ENCODE measurements around the gene RPS6KA1.

RPS6KA1 gene

DNA sequence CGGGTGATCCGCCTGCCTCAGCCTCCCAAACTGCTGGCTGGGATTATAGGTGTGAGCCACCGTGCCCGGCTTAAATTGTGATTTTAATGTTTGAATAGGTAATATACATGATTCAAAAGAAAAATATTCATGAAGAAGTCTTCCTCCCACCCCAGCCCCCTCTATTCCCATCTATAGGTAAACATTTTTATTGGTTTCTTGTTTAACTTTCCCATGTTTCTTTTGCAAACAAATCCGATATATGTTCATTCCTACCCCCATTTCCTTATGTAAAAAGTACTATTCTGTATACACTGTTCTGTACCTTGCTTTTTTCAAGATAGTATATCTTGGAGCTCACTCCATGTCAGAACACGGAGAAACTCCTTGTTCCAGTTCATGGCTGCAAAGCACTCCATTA lies 23.2 kb downstream of the RPS6KA1 start:
- H3K4me3 ChIP-seq (ENCODE audit: insufficient read depth, low read depth, low read length): no peak overlapping the region
- no peaks in the 10 kb centered on the region for H3K36me3 ChIP-seq (ENCODE audit: control insufficient read depth, insufficient read depth, low read length)
- no peaks in the 10 kb centered on the region for H3K9me3 ChIP-seq (ENCODE audit: control insufficient read depth, low read length)
- H3K27me3 ChIP-seq (ENCODE audit: control insufficient read depth, insufficient read depth, low read length, poor library complexity, severe bottlenecking): no peaks in the 10 kb centered on the region
- H3K4me1 ChIP-seq (ENCODE audit: control insufficient read depth, insufficient read depth, low read length): no peaks in the 10 kb centered on the region
- WGBS, 2 experiments: 89 to 96% methylated on average over 5 to 6 of the region's 6 CpGs
- H3K27ac ChIP-seq (ENCODE audit: insufficient read depth, low read depth, low read length, poor library complexity, severe bottlenecking): no peak overlapping the region

DNA sequence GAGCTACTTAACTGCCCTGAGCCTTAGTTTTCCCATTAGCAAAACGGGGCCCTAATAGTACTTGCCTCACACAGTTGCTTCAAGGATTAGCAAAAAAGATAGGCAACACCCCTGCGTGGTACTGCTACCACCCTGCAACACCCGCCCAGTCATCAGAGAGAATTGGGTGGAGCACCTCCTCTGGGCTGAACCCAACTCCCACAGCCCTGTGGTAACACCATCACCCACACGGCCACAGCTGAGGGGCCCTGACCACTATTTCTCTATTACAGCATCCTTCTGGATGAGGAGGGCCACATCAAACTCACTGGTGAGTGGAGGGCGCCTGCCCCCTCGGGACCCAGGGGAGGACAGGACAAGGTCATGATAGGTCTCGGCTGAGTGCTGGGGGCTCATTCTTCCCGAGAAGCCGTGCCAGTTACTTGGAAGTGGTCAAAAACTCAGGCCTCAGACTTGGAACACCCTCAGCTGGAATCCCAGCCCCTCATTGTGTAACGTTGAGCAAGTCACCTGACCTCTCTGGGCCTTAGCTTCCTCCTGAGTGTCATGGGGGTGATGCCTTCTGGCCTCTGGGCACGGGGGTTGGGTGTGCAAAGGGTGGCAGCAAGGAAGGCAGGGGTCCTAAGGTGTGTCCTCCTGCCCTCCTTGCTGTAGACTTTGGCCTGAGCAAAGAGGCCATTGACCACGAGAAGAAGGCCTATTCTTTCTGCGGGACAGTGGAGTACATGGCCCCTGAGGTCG lies 24.6 kb downstream of the RPS6KA1 start:
- Histone ChIP-seq H3K27ac (ENCODE audit: insufficient read depth, low read depth, low read length, poor library complexity, severe bottlenecking) (no peak overlapping the region), H3K4me1 (ENCODE audit: control insufficient read depth, insufficient read depth, low read length) (no peaks in the 10 kb centered on the region), H3K27me3 (ENCODE audit: control insufficient read depth, insufficient read depth, low read length, poor library complexity, severe bottlenecking) (no peaks in the 10 kb centered on the region), H3K36me3 (ENCODE audit: control insufficient read depth, insufficient read depth, low read length) (no peaks in the 10 kb centered on the region), H3K4me3 (ENCODE audit: insufficient read depth, low read depth, low read length) (no peak overlapping the region), H3K9me3 (ENCODE audit: control insufficient read depth, low read length) (no peaks in the 10 kb centered on the region)
- 90% methylated on average over 14 of the region's 14 CpGs for WGBS, 2 experiments

DNA sequence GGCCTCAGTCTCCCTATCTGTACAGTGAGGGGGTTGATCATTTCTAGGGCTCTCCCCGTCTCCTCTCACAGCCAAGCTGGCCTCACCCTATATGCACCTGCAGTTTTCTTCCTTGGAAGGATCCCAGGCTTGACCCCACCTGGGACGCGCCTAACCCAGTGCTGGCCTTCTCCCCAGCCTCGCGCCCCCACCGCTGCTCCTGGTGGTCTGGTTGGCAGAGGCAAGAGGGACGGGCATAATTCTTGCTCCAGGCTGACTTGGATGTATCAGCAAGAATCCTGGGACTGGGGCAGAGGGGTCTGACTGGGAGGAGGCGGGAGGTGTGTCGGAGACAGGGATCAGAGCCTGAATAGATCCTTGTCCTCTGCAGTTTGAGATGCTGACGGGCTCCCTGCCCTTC lies 25.2 kb downstream of the RPS6KA1 start:
- no peaks in the 10 kb centered on the region for H3K27me3 ChIP-seq (ENCODE audit: control insufficient read depth, insufficient read depth, low read length, poor library complexity, severe bottlenecking)
- H3K4me1 ChIP-seq (ENCODE audit: control insufficient read depth, insufficient read depth, low read length): no peaks in the 10 kb centered on the region
- WGBS, 2 experiments: 93% methylated on average over 10 of the region's 10 CpGs
- H3K4me3 ChIP-seq (ENCODE audit: insufficient read depth, low read depth, low read length): no peak overlapping the region
- no peak overlapping the region for H3K27ac ChIP-seq (ENCODE audit: insufficient read depth, low read depth, low read length, poor library complexity, severe bottlenecking)
- no peaks in the 10 kb centered on the region for H3K36me3 ChIP-seq (ENCODE audit: control insufficient read depth, insufficient read depth, low read length)
- H3K9me3 ChIP-seq (ENCODE audit: control insufficient read depth, low read length): no peaks in the 10 kb centered on the region

DNA sequence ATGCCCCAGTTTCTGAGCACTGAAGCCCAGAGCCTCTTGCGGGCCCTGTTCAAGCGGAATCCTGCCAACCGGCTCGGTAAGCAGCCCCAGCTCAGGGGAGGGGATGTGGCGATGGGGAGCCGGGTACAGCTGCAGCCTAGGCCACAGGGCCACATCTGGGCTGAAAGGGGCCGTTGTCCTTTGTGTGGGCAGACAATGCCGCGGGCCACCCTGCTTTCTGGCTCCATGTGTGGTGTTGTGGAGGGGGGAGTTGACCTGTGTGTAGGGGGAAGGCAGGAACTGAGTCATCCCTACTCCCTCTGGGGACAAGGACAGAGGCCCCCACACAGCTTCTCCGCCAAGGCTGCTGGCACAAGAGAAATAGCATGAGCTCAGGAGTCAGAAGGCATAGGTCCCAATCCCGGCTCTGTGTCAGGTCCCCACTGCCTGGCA lies 26.0 kb downstream of the RPS6KA1 start:
- 81 to 85% methylated on average over 11 of the region's 11 CpGs for WGBS, 2 experiments
- H3K27ac ChIP-seq (ENCODE audit: insufficient read depth, low read depth, low read length, poor library complexity, severe bottlenecking): no peak overlapping the region
- no peaks in the 10 kb centered on the region for H3K27me3 ChIP-seq (ENCODE audit: control insufficient read depth, insufficient read depth, low read length, poor library complexity, severe bottlenecking)
- H3K36me3 ChIP-seq (ENCODE audit: control insufficient read depth, insufficient read depth, low read length): peaks cover under 1% of the 10 kb centered on the region
- H3K4me1 ChIP-seq (ENCODE audit: control insufficient read depth, insufficient read depth, low read length): no peaks in the 10 kb centered on the region
- H3K4me3 ChIP-seq (ENCODE audit: insufficient read depth, low read depth, low read length): no peak overlapping the region
- no peaks in the 10 kb centered on the region for H3K9me3 ChIP-seq (ENCODE audit: control insufficient read depth, low read length)

DNA sequence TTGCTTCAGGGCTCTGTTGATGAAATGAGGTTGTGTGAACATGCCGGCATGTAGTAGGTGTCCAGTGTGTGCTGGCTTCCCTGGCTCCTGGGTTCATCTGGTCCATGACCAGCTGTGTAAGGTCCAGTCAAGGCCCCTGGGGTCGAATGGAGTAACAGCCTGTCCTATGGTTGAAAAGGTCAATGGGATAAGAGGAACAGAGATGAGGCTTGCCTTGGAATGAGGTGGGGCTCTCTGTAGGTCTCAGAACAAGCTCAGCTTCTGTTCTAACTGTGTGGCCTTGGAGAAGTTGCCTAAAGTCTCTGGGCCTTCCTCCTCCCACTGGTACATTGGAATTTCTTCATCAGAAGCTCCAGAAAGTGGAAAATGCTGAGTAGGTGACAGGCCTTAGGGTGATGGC lies 26.6 kb downstream of the RPS6KA1 start:
- Histone ChIP-seq H3K9me3 (ENCODE audit: control insufficient read depth, low read length) (no peaks in the 10 kb centered on the region), H3K27me3 (ENCODE audit: control insufficient read depth, insufficient read depth, low read length, poor library complexity, severe bottlenecking) (no peaks in the 10 kb centered on the region), H3K36me3 (ENCODE audit: control insufficient read depth, insufficient read depth, low read length) (peaks cover 6% of the 10 kb centered on the region), H3K4me1 (ENCODE audit: control insufficient read depth, insufficient read depth, low read length) (no peaks in the 10 kb centered on the region), H3K27ac (ENCODE audit: insufficient read depth, low read depth, low read length, poor library complexity, severe bottlenecking) (no peak overlapping the region), H3K4me3 (ENCODE audit: insufficient read depth, low read depth, low read length) (no peak overlapping the region)
- 90 to 92% methylated on average over 2 of the region's 2 CpGs for WGBS, 2 experiments

DNA sequence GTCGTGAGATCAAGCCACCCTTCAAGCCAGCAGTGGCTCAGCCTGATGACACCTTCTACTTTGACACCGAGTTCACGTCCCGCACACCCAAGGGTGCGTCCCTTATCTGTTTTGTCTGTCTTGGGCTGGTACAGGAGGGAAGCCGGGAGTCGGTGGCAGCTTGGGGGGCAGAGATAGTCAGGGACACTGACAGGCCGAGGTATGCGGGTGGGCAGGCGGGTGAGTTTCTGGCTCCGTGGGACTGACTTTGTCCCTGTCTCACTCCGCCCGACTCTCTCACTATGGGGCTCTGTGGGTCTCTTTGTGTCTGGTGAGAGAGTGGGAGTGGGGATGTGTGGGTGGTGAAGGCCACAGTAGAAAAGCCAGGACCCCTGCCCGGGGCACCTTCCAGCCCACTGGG lies 27.4 kb downstream of the RPS6KA1 start:
- Histone ChIP-seq H3K4me3 (ENCODE audit: insufficient read depth, low read depth, low read length) (no peak overlapping the region), H3K27ac (ENCODE audit: insufficient read depth, low read depth, low read length, poor library complexity, severe bottlenecking) (no peak overlapping the region), H3K27me3 (ENCODE audit: control insufficient read depth, insufficient read depth, low read length, poor library complexity, severe bottlenecking) (no peaks in the 10 kb centered on the region), H3K4me1 (ENCODE audit: control insufficient read depth, insufficient read depth, low read length) (no peaks in the 10 kb centered on the region), H3K9me3 (ENCODE audit: control insufficient read depth, low read length) (no peaks in the 10 kb centered on the region), H3K36me3 (ENCODE audit: control insufficient read depth, insufficient read depth, low read length) (peaks cover 6% of the 10 kb centered on the region)
- WGBS, 2 experiments: 93 to 96% methylated on average over 14 of the region's 14 CpGs

DNA sequence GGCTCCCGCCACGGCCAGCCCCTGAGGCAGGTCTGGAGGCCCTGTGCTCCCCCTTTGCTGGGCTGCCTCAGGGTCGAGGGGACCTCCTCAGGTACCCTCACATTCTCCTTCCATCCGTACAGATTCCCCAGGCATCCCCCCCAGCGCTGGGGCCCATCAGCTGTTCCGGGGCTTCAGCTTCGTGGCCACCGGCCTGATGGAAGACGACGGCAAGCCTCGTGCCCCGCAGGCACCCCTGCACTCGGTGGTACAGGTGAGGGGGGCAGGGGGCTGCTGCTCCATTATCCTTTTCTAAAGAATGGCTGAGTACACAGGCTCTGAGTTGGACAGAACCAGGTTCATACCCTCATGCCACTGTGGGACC lies 29.1 kb downstream of the RPS6KA1 start:
- no peaks in the 10 kb centered on the region for H3K27me3 ChIP-seq (ENCODE audit: control insufficient read depth, insufficient read depth, low read length, poor library complexity, severe bottlenecking)
- no peaks in the 10 kb centered on the region for H3K9me3 ChIP-seq (ENCODE audit: control insufficient read depth, low read length)
- no peak overlapping the region for H3K27ac ChIP-seq (ENCODE audit: insufficient read depth, low read depth, low read length, poor library complexity, severe bottlenecking)
- 95 to 97% methylated on average over 13 of the region's 13 CpGs for WGBS, 2 experiments
- no peak overlapping the region for H3K4me3 ChIP-seq (ENCODE audit: insufficient read depth, low read depth, low read length)
- H3K4me1 ChIP-seq (ENCODE audit: control insufficient read depth, insufficient read depth, low read length): no peaks in the 10 kb centered on the region
- peaks cover 6% of the 10 kb centered on the region for H3K36me3 ChIP-seq (ENCODE audit: control insufficient read depth, insufficient read depth, low read length)

DNA sequence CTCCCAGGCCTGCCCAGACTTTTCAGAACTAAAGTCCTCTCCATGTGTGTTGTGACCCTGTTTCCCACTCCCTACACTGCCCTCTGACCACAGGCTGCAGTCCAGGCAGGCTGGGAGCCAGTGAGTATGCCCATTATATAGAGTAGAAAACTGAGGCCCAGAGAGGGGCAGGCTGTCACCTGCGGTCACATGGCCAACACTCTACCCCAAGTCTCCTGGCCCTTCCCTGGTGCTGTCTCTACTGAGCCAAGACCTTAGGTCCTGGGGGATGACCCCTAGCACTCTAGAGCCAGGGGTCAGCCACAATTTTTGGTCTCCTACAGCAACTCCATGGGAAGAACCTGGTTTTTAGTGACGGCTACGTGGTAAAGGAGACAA lies 30.8 kb downstream of the RPS6KA1 start:
- Histone ChIP-seq H3K4me3 (ENCODE audit: insufficient read depth, low read depth, low read length) (no peak overlapping the region), H3K36me3 (ENCODE audit: control insufficient read depth, insufficient read depth, low read length) (peaks cover 6% of the 10 kb centered on the region), H3K27me3 (ENCODE audit: control insufficient read depth, insufficient read depth, low read length, poor library complexity, severe bottlenecking) (no peaks in the 10 kb centered on the region), H3K4me1 (ENCODE audit: control insufficient read depth, insufficient read depth, low read length) (no peaks in the 10 kb centered on the region), H3K9me3 (ENCODE audit: control insufficient read depth, low read length) (no peaks in the 10 kb centered on the region), H3K27ac (ENCODE audit: insufficient read depth, low read depth, low read length, poor library complexity, severe bottlenecking) (no peak overlapping the region)
- 93 to 97% methylated on average over 3 of the region's 3 CpGs for WGBS, 2 experiments

DNA sequence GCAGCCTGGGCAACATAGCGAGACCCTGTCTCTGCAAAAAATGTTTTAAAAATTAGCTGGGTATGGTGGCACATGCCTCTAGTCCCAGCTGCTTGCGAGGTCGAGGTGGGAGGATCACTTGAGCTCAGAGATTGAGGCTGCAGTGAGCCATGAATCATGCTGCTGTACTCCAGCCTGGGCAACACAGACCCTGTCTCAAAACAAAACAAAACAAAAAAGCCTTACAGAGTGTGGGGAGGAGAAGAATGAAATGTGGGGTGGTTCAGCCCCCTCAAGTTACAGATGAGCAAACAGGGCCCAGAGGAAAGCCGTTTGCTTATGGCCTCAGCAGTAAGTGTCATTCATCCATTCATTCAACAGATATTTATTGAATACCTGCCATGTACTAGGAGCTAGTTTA lies 40.7 kb downstream of the RPS6KA1 start:
- Histone ChIP-seq H3K27me3 (ENCODE audit: control insufficient read depth, insufficient read depth, low read length, poor library complexity, severe bottlenecking) (no peaks in the 10 kb centered on the region), H3K4me3 (ENCODE audit: insufficient read depth, low read depth, low read length) (no peak overlapping the region), H3K27ac (ENCODE audit: insufficient read depth, low read depth, low read length, poor library complexity, severe bottlenecking) (no peak overlapping the region), H3K4me1 (ENCODE audit: control insufficient read depth, insufficient read depth, low read length) (no peaks in the 10 kb centered on the region), H3K36me3 (ENCODE audit: control insufficient read depth, insufficient read depth, low read length) (peaks cover 4% of the 10 kb centered on the region), H3K9me3 (ENCODE audit: control insufficient read depth, low read length) (no peaks in the 10 kb centered on the region)
- 88 to 91% methylated on average over 4 of the region's 4 CpGs for WGBS, 2 experiments

DNA sequence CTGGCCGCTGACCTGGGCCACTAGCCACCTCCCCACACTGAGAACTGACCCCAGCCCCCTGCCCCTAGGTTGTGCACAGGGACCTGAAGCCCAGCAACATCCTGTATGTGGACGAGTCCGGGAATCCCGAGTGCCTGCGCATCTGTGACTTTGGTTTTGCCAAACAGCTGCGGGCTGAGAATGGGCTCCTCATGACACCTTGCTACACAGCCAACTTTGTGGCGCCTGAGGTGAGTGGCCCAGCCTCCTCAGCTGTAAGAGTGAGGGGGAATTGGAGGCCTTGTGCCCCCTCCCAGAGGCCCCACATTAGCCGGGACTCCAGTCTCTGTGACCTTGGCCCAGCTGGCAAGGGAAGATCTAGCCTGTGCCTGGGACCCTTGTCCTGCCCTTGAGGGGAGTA lies 41.8 kb downstream of the RPS6KA1 start:
- no peak overlapping the region for H3K27ac ChIP-seq (ENCODE audit: insufficient read depth, low read depth, low read length, poor library complexity, severe bottlenecking)
- 94 to 96% methylated on average over 8 of the region's 8 CpGs for WGBS, 2 experiments
- peaks cover 4% of the 10 kb centered on the region for H3K36me3 ChIP-seq (ENCODE audit: control insufficient read depth, insufficient read depth, low read length)

DNA sequence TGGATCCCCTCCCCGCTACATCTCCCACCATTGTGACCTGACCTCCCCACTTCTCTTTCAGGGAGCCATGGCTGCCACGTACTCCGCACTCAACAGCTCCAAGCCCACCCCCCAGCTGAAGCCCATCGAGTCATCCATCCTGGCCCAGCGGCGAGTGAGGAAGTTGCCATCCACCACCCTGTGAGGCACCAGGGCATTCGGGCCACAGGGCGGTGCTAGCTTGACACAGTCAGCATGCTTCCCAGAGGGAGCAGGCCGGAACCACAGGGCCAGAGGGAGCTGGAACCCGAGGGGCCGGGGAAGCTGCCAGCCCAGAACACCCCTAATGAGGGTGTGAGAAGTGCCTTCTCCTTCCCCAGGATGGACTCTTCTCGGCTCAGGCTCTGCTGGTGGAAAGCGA lies 44.5 kb downstream of the RPS6KA1 start:
- no peaks in the 10 kb centered on the region for H3K4me1 ChIP-seq (ENCODE audit: control insufficient read depth, insufficient read depth, low read length)
- H3K9me3 ChIP-seq (ENCODE audit: control insufficient read depth, low read length): no peaks in the 10 kb centered on the region
- no peak overlapping the region for H3K27ac ChIP-seq (ENCODE audit: insufficient read depth, low read depth, low read length, poor library complexity, severe bottlenecking)
- WGBS, 2 experiments: 94% methylated on average over 13 of the region's 13 CpGs
- no peak overlapping the region for H3K4me3 ChIP-seq (ENCODE audit: insufficient read depth, low read depth, low read length)
- H3K36me3 ChIP-seq (ENCODE audit: control insufficient read depth, insufficient read depth, low read length): peaks cover 4% of the 10 kb centered on the region
- H3K27me3 ChIP-seq (ENCODE audit: control insufficient read depth, insufficient read depth, low read length, poor library complexity, severe bottlenecking): no peaks in the 10 kb centered on the region

More for the DNA sequence above, 41.8 kb downstream of the RPS6KA1 start:
- H3K27me3 ChIP-seq (ENCODE audit: control insufficient read depth, insufficient read depth, low read length, poor library complexity, severe bottlenecking): no peaks in the 10 kb centered on the region
- no peak overlapping the region for H3K4me3 ChIP-seq (ENCODE audit: insufficient read depth, low read depth, low read length)
- H3K4me1 ChIP-seq (ENCODE audit: control insufficient read depth, insufficient read depth, low read length): no peaks in the 10 kb centered on the region
- H3K9me3 ChIP-seq (ENCODE audit: control insufficient read depth, low read length): no peaks in the 10 kb centered on the region

All from ectodermal cell (in vitro differentiated cells).